SK-N-MC (cell line): ENCODE data around the gene SARDH.

Source experiments
- DNase-seq: peaks from one replicate; pipeline ENCODE4 v3.0.0-alpha.2; 2011; ENCODE audit warnings: low read depth, low spot score
- H3K27ac ChIP-seq: fragments of 200-600 bp; sonication (generic); 2 replicates; pipeline ENCODE4 v1.5.1; 2016; ENCODE audit warnings: mixed run types
- H3K36me3 ChIP-seq: fragments of 200-600 bp; sonication (generic); 2 replicates; pipeline ENCODE4 v1.6.1; 2017; ENCODE audit warnings: antibody characterized with exemption, low read length, mixed read lengths; ENCODE audit not compliant: insufficient read depth
- H3K4me3 ChIP-seq: fragments of 200-600 bp; sonication (generic); 2 replicates; pipeline ENCODE4 v1.5.1; 2016
- H3K9ac ChIP-seq: fragments of 200-600 bp; sonication (generic); 2 replicates; pipeline ENCODE4 v1.8.0; 2017; ENCODE audit warnings: mixed run types, mixed read lengths; ENCODE audit not compliant: insufficient read length
- H3K9me3 ChIP-seq: fragments of 200-600 bp; sonication (generic); 2 replicates; pipeline ENCODE4 v1.6.1; 2017; ENCODE audit warnings: low read depth, mild to moderate bottlenecking, antibody characterized with exemption, low read length, moderate library complexity, mixed read lengths
- EZH2 ChIP-seq: fragments of 200-600 bp; sonication (generic); IDR thresholded peaks from one replicate; pipeline ENCODE4 v1.6.1; 2017; ENCODE audit warnings: antibody characterized with exemption
- FOXP2 ChIP-seq: optimal IDR thresholded peaks from 2 replicates; pipeline ENCODE3; 2011; ENCODE audit warnings: mild to moderate bottlenecking, moderate library complexity; ENCODE audit not compliant: insufficient read depth; ENCODE audit errors: extremely low read length, control extremely low read depth
- POLR2AphosphoS5 ChIP-seq: IDR thresholded peaks from 2 replicates; pipeline ENCODE4 v1.6.1; 2012; ENCODE audit warnings: mild to moderate bottlenecking, low read depth, low read length, borderline replicate concordance

The SARDH gene

DNA sequence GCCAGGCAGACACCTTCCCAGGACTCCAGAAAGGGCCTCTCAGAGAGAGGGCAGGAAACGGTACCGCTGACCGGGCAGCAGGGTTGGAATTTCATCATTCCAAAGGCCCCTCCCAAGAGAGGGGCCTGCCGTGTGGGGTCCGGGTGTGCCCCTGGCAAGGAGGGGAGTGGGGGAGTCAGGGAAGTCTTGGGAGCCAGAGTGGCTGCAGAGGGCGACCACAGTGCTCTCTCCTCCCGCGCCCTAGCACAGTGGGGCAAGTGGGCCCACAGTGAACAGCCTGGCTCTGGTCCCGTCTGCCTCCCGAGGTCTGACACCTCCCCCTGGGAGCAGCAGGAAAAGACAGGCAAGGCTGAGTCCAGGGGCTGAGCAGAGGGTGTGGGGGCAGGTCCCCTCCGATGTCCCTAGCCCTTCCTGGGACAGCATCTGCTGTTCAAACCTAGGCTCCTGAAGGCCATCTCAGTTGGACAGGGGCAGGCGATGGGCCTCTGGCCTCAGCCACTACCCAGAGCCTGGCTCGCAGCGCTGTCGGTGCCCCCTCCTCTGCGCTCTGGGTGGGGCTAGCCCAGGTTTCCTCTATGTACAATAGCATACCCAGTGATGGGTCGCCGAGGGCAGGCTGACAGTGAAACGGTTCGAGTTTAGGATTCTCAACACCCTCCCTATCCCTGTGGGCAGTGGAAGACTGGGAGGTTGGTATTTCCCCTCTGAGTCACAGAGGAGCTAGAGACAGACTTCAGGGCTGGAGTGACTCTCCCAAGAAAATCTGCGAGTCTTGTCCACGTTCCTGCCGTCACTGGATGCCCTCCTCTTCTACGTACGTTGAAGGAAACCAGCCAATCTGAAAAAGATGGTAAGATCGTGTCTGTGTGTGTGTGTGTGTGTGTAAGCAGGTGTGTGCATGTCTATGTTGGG, 25.4 kb upstream of the SARDH start:
- Histone ChIP-seq H3K4me3 (no peak overlapping the region), H3K9me3 (no peaks in the 10 kb centered on the region; the same call in 1 of the 2 replicates), H3K9ac (no peak overlapping the region), H3K36me3 (no peaks in the 10 kb centered on the region; the same call in 1 of the 2 replicates), H3K27ac (no peak overlapping the region)
- no peak for TF ChIP-seq FOXP2
- no peak for TF ChIP-seq EZH2
- no peak for TF ChIP-seq POLR2AphosphoS5
- DNase-seq: no peak

- TF ChIP-seq POLR2AphosphoS5: no peak
- DNase-seq: no peak
- H3K4me3 ChIP-seq: no peak overlapping the region
- no peaks in the 10 kb centered on the region; the same call in 1 of the 2 replicates for H3K36me3 ChIP-seq
- H3K9me3 ChIP-seq: no peaks in the 10 kb centered on the region; the same call in 1 of the 2 replicates
- H3K27ac ChIP-seq: no peak overlapping the region
- H3K9ac ChIP-seq: no peak overlapping the region
Observed at GRCh38 chr9:133762488-133763271, 24.5 kb upstream of the SARDH start.

DNA sequence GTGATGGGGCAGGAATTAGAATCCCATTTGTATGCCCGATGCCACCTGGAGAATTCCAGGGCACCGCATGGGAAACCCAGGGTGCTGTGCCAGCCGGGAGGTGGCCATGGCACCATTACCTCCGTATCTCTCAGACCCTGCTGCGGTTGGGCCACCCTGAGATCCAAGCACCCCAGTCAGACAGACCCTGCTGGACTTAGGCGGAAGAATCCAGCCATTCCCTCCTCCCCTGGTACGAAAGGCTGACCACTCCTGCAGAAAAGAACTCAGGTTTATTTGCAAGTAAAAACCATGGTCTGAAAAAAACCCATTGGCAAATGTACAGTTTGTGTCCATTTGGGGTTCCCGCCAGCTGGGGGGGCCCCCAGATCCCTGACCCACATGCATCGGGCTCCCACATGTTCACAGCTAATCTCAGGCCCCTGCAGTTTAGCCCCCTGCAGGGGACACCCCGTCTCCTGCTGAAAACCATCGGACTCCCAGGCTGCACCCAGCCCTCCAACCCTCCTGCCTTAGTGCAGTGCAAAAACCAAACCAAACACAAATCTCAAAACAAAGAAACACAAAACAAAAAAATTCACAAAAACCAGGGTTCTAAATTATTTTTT, 23.6 kb upstream of the SARDH start:
- Histone ChIP-seq H3K9ac (no peak overlapping the region), H3K4me3 (no peak overlapping the region), H3K9me3 (no peaks in the 10 kb centered on the region), H3K36me3 (no peaks in the 10 kb centered on the region), H3K27ac (no peak overlapping the region)
- no peak for DNase-seq
- TF ChIP-seq EZH2 (no peak), POLR2AphosphoS5 (no peak), FOXP2 (no peak)

GRCh38 chr9:133760713-133761290, 22.6 kb upstream of the SARDH start:
- no peak for TF ChIP-seq FOXP2
- TF ChIP-seq EZH2: no peak
- no peak for TF ChIP-seq POLR2AphosphoS5
- H3K36me3 ChIP-seq: no peaks in the 10 kb centered on the region
- no peak overlapping the region for H3K4me3 ChIP-seq
- H3K9me3 ChIP-seq: no peaks in the 10 kb centered on the region
- no peak overlapping the region for H3K9ac ChIP-seq
- DNase-seq: no peak
- H3K27ac ChIP-seq: no peak overlapping the region

DNA sequence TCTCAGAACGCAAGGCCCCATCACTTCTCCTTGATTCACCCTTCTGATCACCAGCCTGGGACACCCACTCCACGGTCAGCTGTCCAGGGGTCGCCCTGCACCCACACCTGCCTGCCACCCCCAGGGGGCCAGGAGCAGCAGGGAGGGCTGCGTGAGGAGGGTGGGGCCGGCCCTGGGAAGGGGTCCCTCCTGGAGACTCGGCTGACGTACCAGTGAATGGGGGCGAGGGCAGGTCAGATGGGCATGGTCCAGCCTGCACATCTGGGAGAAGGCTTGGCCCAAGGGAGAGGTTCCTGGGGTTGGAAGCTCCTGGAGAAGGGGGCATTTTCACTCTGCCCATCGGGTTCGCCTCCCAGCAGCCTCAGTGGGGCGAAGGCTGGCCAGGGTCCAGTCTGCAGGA, 21.8 kb upstream of the SARDH start:
- Histone ChIP-seq H3K9ac (no peak overlapping the region), H3K36me3 (no peaks in the 10 kb centered on the region), H3K9me3 (no peaks in the 10 kb centered on the region), H3K27ac (no peak overlapping the region), H3K4me3 (no peak overlapping the region)
- TF ChIP-seq EZH2 (no peak), FOXP2 (no peak), POLR2AphosphoS5 (no peak)
- no peak for DNase-seq

DNA sequence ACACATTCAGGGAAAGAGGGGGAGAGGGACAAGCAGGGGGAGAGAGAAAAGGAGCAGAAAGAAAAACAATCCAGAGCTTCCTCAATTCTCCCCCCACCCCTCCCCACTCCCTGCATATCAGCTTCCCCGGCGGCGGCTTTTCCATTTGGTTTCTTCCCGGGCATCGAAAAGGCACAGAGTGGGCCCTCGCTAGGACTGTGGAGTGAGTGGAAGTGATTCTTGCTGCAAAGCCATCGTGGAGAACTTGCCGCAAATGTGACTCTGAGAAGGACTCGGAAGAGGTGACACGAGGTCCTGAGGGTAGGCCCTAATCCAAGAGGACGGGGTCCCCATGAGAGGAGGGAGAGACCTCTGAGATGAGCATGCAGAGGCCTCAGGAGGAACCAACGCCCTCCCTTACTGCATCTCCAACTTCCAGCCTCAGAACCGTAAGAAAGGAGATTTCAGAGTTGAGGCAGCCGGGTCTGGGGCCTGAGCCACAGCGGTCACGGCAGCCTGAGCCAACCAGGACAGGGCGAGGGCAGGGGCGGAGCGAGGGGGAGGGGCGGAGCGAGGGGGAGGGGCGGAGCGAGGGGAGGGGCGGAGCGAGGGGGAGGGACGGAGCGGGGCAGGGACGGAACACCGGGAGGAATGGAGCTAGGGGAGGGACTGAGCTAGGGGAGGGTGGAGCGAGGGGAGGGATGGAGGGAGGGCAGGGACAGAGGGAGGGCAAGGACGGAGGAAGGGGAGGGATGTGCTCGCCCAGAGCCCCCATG, 21.2 kb upstream of the SARDH start:
- Histone ChIP-seq H3K4me3 (no peak overlapping the region), H3K9ac (no peak overlapping the region), H3K36me3 (no peaks in the 10 kb centered on the region), H3K27ac (no peak overlapping the region), H3K9me3 (no peaks in the 10 kb centered on the region)
- DNase-seq: no peak
- TF ChIP-seq POLR2AphosphoS5: no peak
- TF ChIP-seq EZH2: no peak
- no peak for TF ChIP-seq FOXP2

DNA sequence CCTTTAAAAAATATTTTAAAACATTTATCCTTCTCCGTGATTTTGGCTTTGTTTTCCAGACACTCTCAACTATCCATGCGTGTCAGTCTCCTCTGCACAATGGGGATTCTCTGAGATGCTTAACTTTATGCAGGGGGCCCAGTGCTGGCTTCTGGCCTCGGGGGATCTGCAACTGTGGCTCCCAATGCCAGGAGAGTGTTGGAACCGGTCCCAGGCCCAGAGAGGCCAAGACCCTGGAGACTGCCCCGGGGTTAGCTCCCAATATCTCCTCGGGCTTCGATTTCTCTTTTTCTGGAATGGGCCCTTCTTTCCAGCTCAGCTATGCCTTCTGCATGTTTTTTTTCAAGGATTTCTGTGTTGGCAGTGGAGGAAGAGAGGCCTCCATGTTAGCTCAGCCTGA, 20.1 kb upstream of the SARDH start:
- Histone ChIP-seq H3K9me3 (no peaks in the 10 kb centered on the region), H3K36me3 (no peaks in the 10 kb centered on the region), H3K4me3 (no peak overlapping the region), H3K9ac (no peak overlapping the region), H3K27ac (no peak overlapping the region)
- TF ChIP-seq FOXP2 (no peak), EZH2 (no peak), POLR2AphosphoS5 (no peak)
- no peak for DNase-seq
